ENCODE data around the gene ZNF316.
"Not testable (repeated sequence)": the region's sequence is repeated elsewhere in the genome, so short reads cannot be mapped to it uniquely, and the experiment has no call there.

Gene ZNF316

DNA sequence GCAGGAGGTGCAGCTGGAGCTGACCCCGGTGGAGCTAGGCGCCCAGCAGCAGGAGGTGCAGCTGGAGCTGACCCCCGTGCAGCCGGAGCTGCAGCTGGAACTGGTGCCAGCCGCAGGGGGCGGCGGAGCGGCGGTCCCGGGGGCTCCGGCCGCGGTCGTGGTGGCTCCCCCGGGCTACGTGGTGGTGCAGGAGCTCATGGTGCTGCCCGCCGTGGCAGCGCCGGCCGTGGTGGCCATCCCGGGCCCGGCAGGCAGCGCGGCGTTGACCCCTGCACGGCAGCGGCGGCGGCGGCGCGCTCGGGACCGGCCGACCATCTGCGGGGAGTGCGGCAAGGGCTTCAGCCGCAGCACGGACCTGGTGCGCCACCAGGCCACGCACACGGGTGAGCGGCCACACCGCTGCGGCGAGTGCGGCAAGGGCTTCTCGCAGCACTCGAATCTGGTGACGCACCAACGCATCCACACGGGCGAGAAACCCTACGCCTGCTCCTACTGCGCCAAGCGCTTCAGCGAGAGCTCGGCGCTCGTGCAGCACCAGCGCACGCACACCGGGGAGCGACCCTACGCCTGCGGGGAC is 14.9 kb upstream of the ZNF316 start:
- no peak for DNase-seq

DNA sequence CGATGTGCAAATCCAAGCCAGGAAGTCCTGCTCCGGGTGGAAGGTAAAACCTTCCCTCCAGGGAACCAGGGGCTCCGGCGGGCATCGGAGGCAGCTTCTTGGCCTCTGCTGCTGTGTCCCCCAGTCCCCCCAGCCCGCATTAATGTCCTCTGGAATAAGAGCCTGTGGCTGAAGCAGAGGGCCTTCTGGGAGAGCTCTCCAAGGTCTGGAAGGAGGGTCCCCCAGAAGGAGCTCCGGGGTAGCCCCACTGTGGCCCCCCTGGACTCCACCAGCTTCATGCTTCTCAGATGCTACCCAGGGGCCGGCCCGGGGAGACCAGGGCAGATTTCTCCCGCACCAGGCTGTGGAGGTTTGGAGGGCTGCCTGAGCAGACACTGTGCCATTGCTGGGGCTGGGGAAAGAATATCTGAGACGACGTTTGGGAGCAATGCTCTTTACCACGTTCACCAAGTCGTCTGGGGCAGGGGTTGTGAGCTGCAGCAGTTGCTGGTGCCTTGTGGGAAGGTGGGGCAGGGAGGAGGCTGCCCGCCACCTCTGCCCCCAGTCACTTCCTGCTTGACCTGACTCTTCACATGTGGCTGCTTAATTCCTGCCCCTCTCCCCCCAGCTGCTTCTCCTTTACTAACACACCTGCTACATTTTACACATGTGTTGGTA is 13.4 kb upstream of the ZNF316 start:
- DNase-seq: no peak

- no peak for DNase-seq
These were observed 12.9 kb upstream of the ZNF316 start for GRCh38 chr7:6624246-6624611.

- DNase-seq: peak; percentile 73
These were observed 9.1 kb upstream of the ZNF316 start for GRCh38 chr7:6628045-6628444.

DNA sequence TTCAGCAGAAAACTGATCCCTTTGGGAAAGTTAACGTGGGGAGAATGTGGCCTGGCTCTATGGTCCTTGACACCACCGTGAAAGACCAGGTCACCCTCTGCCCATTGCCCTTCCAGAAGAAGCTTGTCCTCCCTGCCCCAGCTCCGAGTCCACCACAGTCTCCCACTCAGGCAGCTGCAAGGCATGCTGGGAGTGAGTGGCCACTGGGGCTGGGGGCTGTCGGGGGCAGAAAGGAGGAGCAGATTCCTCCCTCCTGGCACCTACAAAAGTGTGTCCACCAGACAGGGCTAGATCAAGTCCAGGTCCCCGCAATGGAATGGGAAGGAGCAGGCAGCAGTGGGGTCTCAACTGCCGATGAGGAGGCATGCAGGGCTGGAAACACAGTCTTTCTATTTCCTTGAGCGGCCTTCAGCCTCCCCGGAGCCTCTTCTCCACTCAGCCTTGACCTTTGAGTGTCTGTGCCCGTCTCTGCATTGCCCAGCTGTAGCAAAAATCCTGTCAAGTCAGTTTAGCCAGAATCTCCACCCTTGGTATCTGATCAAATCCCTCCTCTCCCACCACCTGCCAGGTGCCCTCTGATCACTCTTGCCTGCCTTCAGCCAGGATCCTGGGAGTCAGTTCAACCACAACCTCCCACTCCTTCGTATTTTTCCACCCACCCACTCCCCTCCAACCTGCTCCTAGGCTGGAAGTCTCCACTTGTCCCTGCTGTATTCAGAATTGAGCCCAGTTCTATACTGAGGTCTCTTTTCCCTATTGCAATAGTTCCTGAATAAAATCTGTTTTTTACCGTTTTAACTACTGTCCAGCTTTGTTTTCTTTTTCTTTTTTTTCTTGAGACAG is 6.9 kb upstream of the ZNF316 start:
- no peak for DNase-seq

- DNase-seq: no peak
These were observed 5.5 kb upstream of the ZNF316 start for GRCh38 chr7:6631605-6632004.

GRCh38 chr7:6634021-6634420 is 3.1 kb upstream of the ZNF316 start:
- no peak for DNase-seq

GRCh38 chr7:6634971-6635370 is 2.1 kb upstream of the ZNF316 start:
- not testable (repeated sequence) for DNase-seq

GRCh38 chr7:6637544-6638229 is 569 bp downstream of the ZNF316 start:
- DNase-seq: no peak

GRCh38 chr7:6639032-6639431 is 1.9 kb downstream of the ZNF316 start:
- no peak for DNase-seq

DNA sequence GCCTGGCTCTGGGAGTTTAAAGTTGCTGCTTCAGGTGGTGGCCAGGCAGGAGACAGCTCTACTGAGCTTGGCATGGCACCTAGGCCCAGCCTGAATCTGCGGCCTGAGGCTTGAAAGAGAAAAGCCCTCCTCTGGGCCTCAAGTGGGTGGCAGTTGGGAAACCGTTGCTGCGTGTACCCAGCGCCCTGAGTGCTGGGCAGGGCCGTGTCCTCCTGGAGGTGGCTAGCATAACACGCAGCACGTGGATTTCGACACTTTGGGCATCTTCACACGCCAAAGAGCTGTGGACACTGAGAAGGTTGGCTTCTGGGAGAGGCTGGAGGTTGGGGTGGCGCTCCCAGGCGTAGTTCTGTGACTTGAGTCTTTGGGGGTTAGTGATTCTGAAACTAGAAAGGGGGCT is 2.5 kb downstream of the ZNF316 start:
- no peak for DNase-seq

DNA sequence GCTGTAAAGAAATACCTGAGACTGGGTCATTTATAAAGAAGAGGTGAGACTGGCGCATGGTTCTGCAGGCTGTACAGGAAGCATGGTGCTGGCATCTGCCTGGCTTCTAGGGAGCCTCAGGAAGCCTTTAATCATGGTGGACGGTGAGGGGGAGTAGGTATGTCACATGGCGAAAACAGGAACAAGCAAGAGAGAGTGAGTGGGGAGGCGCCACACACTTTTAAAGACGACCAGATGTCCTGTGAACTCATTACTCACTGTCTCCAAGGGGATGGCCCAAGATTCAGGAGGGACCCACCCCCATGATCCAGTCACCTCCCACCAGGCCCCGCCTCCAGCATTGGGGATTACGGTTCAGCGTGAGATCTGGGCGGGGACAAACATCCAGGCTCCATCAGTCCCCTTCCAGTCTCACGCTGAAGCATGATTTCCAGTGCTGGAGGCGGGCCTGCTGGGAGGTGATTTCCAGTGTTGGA is 3.2 kb downstream of the ZNF316 start:
- DNase-seq: no peak

DNA sequence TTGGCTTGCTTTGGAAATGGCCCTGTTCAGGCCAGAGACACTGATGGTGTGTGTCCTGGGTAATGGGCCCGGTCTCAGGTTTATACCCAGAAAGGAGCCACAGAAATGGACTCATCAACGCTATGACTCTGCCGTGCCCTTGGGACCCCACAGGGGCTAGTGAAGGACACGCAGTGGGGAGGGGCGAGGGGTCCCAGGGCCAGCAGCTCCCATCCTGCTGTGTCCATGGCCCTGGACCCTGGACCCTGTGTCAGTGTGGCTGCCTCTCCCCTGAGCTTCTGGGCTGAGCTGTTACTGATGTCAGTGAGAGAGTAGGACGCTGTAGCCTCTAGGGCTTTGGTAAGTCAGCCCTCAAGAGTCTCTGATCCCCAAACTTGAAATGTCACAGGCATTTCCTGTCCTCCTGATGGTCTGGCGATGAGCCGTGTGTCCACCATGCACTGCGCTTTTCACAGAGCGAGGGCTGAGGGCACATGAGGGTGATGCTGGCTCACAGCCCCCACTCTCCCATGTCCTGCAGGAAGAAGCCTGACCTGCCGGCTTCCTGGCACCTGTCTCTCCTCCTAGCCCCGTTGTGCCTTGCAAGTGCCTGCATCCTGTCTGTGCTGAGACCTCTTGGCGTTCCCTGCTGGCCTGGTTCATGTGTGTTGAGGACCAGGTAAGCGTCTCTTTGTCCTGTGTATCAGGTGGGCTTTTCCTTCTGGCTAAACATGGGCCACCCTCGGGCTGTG is 4.4 kb downstream of the ZNF316 start:
- no peak for DNase-seq

GRCh38 chr7:6642239-6642839 is 5.2 kb downstream of the ZNF316 start:
- DNase-seq: no peak

GRCh38 chr7:6642861-6643640 is 5.9 kb downstream of the ZNF316 start:
- no peak for DNase-seq

DNA sequence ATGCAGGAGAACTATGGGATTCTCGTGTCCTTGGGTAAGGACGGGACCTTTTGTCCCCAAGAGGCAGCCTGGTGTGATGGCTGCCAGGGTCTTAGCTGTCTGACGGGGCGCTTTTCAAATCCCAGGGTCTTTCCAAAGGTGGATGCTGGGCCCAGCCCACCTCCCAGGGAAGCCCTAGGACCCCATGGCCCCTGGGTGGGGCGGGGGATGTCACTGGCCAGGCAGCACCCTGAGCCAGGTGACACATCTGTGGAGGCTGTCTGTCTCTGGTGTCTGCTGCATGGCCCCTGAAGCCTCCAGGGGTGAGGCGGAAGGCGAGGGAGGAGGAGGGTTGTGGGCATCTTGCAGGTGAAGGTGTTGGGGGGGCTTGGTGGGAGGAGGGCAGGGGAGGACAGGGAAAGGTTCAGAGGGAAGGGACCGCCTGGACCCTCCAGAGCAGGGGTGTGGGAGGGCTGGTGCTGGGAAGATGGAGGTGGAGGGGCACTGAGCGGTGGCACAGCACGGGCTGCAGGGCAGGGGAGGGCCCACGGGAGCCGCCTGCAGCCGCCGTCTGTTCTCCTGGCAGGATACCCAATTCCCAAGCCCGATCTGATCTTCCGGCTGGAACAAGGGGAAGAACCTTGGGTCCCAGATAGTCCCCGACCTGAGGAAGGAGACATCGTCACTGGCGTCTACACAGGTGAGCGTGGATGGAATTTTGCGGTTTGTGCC is 7.0 kb downstream of the ZNF316 start:
- no peak for DNase-seq

- no peak for DNase-seq
These were observed 7.6 kb downstream of the ZNF316 start for GRCh38 chr7:6644728-6645127.

DNA sequence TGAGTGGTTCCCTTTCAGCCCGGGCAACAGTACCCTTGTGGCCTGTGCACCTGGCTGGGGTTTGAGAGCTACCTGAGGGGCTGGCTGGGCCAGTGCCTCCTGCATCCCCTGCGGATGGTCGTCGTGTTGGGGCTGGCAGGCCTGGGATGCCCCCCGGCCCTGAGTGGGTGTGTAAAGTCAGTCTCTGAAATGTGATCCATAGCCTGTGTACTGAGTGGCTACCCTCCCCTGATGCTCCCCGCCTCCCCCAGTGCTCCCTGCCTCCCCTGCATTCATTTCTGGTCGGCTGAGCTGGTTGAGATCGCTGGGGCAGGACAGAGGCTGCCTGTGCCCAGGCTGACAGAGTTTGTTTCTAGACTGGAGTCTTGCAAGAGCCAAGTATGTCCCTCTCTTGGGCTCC is 9.3 kb downstream of the ZNF316 start:
- DNase-seq: no peak

DNA sequence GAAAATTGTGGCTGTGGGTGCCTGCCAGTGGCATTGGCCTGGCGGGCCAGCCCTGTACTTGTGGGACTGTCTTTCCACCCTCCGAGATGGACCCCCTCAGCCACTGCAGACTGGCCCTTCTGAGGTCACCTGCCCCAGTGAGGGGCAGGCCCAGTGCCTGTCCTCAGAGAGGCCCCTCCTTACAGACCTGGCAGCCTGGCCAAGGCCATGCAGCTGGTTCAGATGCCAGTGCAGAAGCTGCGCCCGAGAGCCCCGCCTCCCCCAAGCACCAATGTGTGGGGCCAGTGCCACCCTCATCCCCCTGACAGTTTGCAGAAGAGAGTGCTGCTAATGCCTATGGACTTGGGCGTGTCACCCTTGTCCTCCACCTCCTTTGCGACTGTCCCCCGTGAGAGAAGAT is 10.0 kb downstream of the ZNF316 start:
- DNase-seq: no peak

GRCh38 chr7:6647541-6647940 is 10.4 kb downstream of the ZNF316 start:
- no peak for DNase-seq
